C1 segment of cervical spinal cord (tissue), 14 donors: ENCODE data around the gene NCMAP.
"Not testable (repeated sequence)": the region's sequence is repeated elsewhere in the genome, so short reads cannot be mapped to it uniquely, and the experiment has no call there.

Experiments
- DNase-seq, 14 donors: peaks; one replicate each; lab custom pipeline; 2025; lab: John Stamatoyannopoulos, UW

NCMAP gene

GRCh38 chr1:24541711-24542346, 14.1 kb upstream of the NCMAP start:
- peak in 3 of 14 donors; percentile 12 to 58 (median 19) for DNase-seq

- DNase-seq: no peak
These were observed 11.6 kb upstream of the NCMAP start for GRCh38 chr1:24544239-24544638.

- no peak for DNase-seq
These were observed 10.2 kb upstream of the NCMAP start for GRCh38 chr1:24545662-24546061.

- DNase-seq: no peak
These were observed 8.7 kb upstream of the NCMAP start for GRCh38 chr1:24547195-24547594.

GRCh38 chr1:24548070-24548469, 7.8 kb upstream of the NCMAP start:
- DNase-seq: no peak

- DNase-seq: not testable (repeated sequence)
These were observed 6.7 kb upstream of the NCMAP start for GRCh38 chr1:24549210-24549609.

- DNase-seq: no peak
These were observed 4.5 kb upstream of the NCMAP start for GRCh38 chr1:24551290-24551959.

- no peak for DNase-seq
These were observed 3.8 kb upstream of the NCMAP start for GRCh38 chr1:24551960-24552571.

- DNase-seq: no peak
These were observed 2.0 kb upstream of the NCMAP start for GRCh38 chr1:24553931-24554330.

GRCh38 chr1:24554714-24555113, 1.2 kb upstream of the NCMAP start:
- no peak for DNase-seq

GRCh38 chr1:24556414-24556795, 518 bp downstream of the NCMAP start:
- no peak for DNase-seq

- no peak for DNase-seq
These were observed 1.3 kb downstream of the NCMAP start for GRCh38 chr1:24557220-24557619.

GRCh38 chr1:24557711-24558131, 1.8 kb downstream of the NCMAP start:
- DNase-seq: no peak

GRCh38 chr1:24558455-24558854, 2.6 kb downstream of the NCMAP start:
- DNase-seq: no peak

- DNase-seq: peak in 11 of 14 donors; percentile 19 to 77 (median 50)
These were observed 3.3 kb downstream of the NCMAP start for GRCh38 chr1:24558902-24559791.

GRCh38 chr1:24560361-24560760, 4.5 kb downstream of the NCMAP start:
- DNase-seq: no peak

- DNase-seq: no peak
These were observed 6.7 kb downstream of the NCMAP start for GRCh38 chr1:24562625-24563024.

- DNase-seq: no peak
These were observed 8.8 kb downstream of the NCMAP start for GRCh38 chr1:24564695-24565094.

GRCh38 chr1:24566236-24566867, 10.5 kb downstream of the NCMAP start:
- no peak for DNase-seq

GRCh38 chr1:24567792-24568388, 12.0 kb downstream of the NCMAP start:
- no peak for DNase-seq

- no peak for DNase-seq
These were observed 12.6 kb downstream of the NCMAP start for GRCh38 chr1:24568475-24568874.
